Astrocyte of the cerebellum (primary cell): ENCODE measurements around the gene MAS1.
"Not testable (repeated sequence)": the region's sequence is repeated elsewhere in the genome, so short reads cannot be mapped to it uniquely, and the experiment has no call there.

ENCODE experiments used
- DNase-seq: peaks from one replicate; pipeline ENCODE4 v3.0.0-alpha.2; 2011; ENCODE audit warnings: low read depth
- H3K4me3 ChIP-seq: 2 replicates; pipeline ENCODE4 v1.5.1; 2011; ENCODE audit warnings: mild to moderate bottlenecking, low read depth, low read length, moderate library complexity
- in situ Hi-C: cut with HindIII; loops from 2 replicates; pipeline ENCODE4 v1.10.0; 2017; ENCODE audit warnings: low sequenced_read_pairs
- TF ChIP-seq, protein P1 (sequence below): IDR thresholded peaks from 2 replicates; pipeline ENCODE4 v1.5.1; 2012; ENCODE audit warnings: low read length, low read depth, moderate library complexity, mild to moderate bottlenecking; ENCODE audit errors: missing control alignments

The MAS1 gene

DNA sequence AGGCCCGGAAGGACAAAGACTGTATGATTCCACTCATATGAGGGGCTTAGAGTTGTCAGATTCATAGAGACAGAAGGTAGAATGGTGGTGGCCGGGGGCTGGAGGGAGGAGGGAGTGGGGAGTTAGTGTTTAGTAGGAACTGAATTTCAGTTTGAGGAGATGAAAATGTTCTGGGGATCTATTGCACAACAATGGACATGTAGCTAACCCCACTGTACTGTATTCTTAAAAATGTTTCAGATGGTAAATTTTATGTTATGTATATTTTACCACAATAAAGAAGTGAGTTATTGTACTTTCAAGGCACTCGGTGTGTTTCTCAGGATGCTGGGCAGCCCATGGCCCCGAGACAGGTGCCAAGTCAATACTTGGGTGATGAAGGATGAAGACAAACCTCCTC lies 25.4 kb downstream of the MAS1 start:
- TF ChIP-seq, protein P1, sequence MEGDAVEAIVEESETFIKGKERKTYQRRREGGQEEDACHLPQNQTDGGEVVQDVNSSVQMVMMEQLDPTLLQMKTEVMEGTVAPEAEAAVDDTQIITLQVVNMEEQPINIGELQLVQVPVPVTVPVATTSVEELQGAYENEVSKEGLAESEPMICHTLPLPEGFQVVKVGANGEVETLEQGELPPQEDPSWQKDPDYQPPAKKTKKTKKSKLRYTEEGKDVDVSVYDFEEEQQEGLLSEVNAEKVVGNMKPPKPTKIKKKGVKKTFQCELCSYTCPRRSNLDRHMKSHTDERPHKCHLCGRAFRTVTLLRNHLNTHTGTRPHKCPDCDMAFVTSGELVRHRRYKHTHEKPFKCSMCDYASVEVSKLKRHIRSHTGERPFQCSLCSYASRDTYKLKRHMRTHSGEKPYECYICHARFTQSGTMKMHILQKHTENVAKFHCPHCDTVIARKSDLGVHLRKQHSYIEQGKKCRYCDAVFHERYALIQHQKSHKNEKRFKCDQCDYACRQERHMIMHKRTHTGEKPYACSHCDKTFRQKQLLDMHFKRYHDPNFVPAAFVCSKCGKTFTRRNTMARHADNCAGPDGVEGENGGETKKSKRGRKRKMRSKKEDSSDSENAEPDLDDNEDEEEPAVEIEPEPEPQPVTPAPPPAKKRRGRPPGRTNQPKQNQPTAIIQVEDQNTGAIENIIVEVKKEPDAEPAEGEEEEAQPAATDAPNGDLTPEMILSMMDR = no peak
- no peak for DNase-seq
- in situ Hi-C loops = no loop called here
- H3K4me3 ChIP-seq = no peak overlapping the region

DNA sequence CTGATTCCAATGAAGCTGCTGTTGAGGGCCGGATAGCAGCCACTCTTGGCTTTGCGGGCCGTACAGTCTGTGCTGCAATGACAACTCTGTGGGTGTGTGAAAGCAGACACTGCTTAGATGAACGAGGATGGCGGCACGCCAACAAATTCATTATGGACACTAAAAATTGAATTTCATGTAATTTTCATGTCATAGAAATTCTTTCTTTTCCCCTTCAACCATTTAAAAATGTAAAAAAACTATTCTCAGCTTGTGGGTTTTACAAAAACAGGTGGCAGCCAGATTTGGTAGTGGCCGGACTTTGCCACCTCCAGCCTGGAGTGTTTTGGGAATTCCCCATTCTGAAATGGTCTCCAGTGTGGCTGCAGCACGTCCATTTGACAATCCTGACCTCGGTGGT lies 26.0 kb downstream of the MAS1 start:
- H3K4me3 ChIP-seq = no peak overlapping the region
- in situ Hi-C loops = no loop called here
- TF ChIP-seq, protein P1 = no peak
- DNase-seq = no peak

DNA sequence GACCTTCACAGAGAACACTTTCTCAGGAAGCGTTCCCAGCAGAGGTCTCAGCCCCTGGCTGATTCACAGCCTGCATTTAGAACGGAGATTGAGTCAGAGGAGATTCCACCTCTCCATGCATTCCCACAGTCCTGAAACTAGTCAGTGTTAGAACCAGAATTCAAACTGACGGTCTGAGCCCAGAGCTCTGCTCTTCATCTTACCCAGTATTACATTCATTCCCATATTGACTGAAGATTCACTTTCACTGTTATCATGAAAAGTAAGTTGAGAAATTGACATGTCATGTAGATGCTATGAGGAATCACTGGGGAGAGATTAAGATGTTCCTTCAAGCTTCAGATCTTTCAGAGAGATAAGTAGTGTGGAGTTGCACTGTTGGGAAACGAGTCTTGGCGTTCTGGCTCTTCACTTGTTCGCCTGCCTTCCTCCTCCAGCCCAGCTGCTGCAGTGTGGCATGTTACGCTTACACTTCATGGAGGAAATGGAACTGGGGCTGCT lies 28.3 kb downstream of the MAS1 start:
- TF ChIP-seq, protein P1 = no peak
- in situ Hi-C loops = no loop called here
- DNase-seq = no peak
- no peak overlapping the region for H3K4me3 ChIP-seq

DNA sequence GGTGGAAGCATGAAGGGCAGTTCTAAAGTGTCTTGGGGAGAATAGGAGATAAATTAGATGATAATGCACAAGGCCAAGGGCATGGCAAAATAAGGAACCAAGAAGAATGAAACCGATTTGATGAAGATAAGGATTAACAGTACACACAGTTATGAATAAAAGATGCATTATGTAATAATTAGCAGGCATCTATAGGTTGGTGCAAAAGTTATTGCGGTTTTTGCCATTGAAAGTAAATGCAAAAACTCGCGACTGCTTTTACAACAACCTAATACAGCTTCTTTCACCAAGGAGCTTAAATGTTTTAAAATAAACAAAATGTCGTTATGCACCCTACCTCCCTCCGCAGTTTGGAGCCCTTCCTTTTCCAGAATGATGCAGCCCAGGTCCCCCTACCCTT lies 29.0 kb downstream of the MAS1 start:
- no peak for DNase-seq
- TF ChIP-seq, protein P1 = no peak
- in situ Hi-C loops = no loop called here
- H3K4me3 ChIP-seq = no peak overlapping the region

DNA sequence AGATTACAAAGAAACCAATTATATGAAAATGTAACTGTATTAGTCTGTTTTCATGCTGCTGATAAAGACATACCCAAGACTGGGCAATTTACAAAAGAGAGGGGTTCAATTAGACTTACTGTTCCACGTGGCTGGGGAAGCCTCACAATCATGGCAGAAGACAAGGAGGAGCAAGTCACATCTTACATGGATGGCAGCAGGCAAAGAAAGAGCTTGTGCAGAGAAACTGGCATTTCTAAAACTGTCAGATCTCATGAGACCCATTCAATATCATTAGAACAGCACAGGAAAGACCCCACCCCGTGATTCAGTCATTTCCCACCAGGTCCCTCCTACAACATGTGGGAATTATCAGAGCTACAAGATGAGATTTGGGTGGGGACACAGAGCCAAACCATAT lies 33.4 kb downstream of the MAS1 start:
- in situ Hi-C loops, H3K4me3 ChIP-seq, DNase-seq: not testable (repeated sequence)

DNA sequence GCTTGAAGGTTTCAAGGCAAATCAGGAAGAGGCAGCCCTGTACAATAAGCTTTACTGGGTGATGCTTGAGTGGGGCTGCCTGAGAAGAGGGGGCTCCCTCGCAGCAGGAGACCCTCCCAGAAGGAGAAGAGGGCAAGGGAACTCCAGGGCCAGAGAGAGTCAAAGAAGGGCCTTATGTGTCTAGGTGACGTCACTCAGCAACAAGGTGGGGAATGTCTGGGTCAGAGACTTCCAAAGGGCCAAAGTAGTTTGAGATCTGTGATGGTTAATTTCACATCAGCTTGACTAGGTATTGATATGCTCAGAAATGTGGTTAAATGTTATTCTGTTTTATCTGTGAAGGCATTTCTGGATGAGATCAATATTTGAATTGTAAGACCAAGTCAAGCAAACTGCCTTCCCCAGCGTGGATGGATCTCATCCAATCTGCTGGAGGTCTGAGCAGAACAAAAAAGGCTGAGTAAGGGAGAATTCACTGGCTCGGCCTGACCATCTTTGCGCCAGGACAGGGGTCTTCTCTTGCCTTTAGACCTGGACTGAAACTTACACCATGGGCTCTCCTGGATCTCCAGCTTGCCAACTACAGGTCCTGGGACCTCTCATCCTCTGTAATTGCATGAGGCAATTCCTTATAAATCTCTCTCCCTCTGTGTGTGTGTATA lies 35.9 kb downstream of the MAS1 start:
- in situ Hi-C loops = no loop called here
- no peak for DNase-seq
- TF ChIP-seq, protein P1 = no peak
- H3K4me3 ChIP-seq = no peak overlapping the region

DNA sequence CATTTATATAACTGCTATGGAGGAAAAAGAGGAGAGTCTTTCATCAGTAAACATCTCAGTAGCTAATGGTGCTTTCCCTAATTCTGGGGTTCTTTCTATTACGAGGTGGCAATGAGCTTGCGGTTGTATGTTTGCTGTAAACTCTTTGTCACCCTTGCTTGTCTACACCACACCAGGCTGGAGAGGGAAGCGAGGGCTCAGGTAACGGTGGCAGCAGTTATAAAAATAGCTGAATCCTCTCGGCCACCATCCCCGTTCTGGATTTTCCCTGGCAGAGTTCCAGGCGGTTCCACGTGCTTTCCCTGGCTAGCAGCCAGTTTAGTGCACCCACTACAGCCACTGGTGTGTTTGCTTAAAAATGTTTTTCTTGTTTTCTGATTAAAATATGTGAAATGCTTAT lies 39.0 kb downstream of the MAS1 start:
- DNase-seq = no peak
- H3K4me3 ChIP-seq = no peak overlapping the region
- in situ Hi-C loops = no loop called here
- TF ChIP-seq, protein P1 = no peak
